ENCODE measurements around the gene RIT2. TPM values are rescaled to one million over a fixed set of nuclear protein-coding genes. Genes with fewer than 3 reads are reported as not detected.

The RIT2 gene
- total RNA-seq, result not detected in 2 replicates

DNA sequence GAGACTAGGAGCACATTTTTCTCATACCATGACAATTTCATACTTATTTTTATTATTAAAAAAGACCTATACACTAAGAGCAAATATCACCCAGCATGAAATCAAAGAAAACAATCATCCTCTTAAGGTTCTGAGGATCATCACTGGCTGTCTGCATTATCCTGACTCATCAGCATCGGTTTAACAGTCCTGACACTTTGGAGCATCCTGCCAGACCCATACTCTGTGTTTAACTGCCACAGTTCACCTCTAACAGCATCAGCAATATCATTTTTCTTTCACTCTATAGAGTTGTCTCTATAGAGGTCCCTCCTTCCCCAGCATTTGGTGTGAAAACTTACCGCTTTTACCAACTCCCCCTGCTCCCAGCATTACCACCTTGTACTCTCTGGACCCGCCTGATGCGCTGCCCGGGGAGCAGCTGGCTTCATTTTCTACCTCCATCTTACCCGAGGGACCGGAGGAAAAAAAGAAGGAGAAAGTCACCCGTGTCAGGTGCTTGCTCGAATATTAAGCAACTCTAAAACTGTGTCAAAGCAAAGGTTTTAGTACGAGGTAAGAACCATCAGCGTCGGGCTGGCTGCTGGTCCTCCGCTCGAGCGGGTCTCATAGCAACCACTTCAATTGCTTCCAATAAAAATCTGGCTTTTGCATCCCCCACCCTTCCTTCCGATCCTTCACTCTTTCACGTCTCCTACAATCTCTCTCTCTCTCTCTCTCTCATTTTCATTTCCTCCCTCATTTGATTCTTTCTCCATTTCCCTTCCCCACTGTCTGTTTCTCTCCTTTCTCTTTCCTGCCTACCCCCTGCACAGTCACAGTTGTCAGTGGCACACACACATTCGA is at the start of gene RIT2:
Gene RIT2, minus strand, starts transcription at position 610 of the 846 bp plus-strand sequence.
- Histone ChIP-seq H3K27me3 (ENCODE audit: control insufficient read depth, insufficient read depth, low read length) (peaks cover 2% of the 10 kb centered on the region), H3K4me3 (ENCODE audit: low read depth, low read length) (no peak within 1 kb of the TSS), H3K36me3 (ENCODE audit: control insufficient read depth, insufficient read depth, low read length) (no peaks in the 10 kb centered on the region)
- no peak for DNase-seq (ENCODE audit: low read depth)
- TF ChIP-seq, protein P1, sequence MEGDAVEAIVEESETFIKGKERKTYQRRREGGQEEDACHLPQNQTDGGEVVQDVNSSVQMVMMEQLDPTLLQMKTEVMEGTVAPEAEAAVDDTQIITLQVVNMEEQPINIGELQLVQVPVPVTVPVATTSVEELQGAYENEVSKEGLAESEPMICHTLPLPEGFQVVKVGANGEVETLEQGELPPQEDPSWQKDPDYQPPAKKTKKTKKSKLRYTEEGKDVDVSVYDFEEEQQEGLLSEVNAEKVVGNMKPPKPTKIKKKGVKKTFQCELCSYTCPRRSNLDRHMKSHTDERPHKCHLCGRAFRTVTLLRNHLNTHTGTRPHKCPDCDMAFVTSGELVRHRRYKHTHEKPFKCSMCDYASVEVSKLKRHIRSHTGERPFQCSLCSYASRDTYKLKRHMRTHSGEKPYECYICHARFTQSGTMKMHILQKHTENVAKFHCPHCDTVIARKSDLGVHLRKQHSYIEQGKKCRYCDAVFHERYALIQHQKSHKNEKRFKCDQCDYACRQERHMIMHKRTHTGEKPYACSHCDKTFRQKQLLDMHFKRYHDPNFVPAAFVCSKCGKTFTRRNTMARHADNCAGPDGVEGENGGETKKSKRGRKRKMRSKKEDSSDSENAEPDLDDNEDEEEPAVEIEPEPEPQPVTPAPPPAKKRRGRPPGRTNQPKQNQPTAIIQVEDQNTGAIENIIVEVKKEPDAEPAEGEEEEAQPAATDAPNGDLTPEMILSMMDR (IDR thresholded peaks at IDR 0.05; ENCODE audit: insufficient read depth, low read length, poor library complexity, severe bottlenecking), result no peak

GRCh38 chr18:43161528-43161927 is 46.0 kb upstream of the RIT2 start:
- no peaks in the 10 kb centered on the region for H3K36me3 ChIP-seq (ENCODE audit: control insufficient read depth, insufficient read depth, low read length)
- H3K27me3 ChIP-seq (ENCODE audit: control insufficient read depth, insufficient read depth, low read length), result no peaks in the 10 kb centered on the region
- TF ChIP-seq, protein P1 (IDR thresholded peaks at IDR 0.05; ENCODE audit: insufficient read depth, low read length, poor library complexity, severe bottlenecking), result no peak
- H3K4me3 ChIP-seq (ENCODE audit: low read depth, low read length), result no peak overlapping the region
- no peak for DNase-seq (ENCODE audit: low read depth)

DNA sequence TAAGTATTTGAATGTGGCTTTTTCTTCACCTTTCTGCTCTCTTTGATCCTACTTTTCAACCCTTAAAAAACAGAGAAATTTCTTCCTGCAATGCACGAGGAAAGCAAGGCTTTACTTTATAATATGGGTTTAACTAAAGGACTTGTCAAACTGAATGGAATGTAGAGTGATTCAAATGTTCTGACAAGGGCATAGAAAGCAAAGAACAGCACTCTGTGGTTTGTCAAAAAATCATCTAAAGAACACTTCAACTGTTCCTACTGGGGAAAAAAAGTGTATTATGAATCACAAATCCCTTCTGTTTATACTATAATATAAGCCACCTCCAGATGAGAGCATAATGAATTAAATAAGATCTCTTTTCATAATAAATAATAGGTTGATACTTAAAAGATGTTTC is 45.0 kb upstream of the RIT2 start:
- Histone ChIP-seq H3K27me3 (ENCODE audit: control insufficient read depth, insufficient read depth, low read length) (no peaks in the 10 kb centered on the region), H3K36me3 (ENCODE audit: control insufficient read depth, insufficient read depth, low read length) (no peaks in the 10 kb centered on the region), H3K4me3 (ENCODE audit: low read depth, low read length) (no peak overlapping the region)
- TF ChIP-seq, protein P1 (IDR thresholded peaks at IDR 0.05; ENCODE audit: insufficient read depth, low read length, poor library complexity, severe bottlenecking), result no peak
- no peak for DNase-seq (ENCODE audit: low read depth)

- no peaks in the 10 kb centered on the region for H3K27me3 ChIP-seq (ENCODE audit: control insufficient read depth, insufficient read depth, low read length)
- no peak for DNase-seq (ENCODE audit: low read depth)
- H3K4me3 ChIP-seq (ENCODE audit: low read depth, low read length), result no peak overlapping the region
- no peaks in the 10 kb centered on the region for H3K36me3 ChIP-seq (ENCODE audit: control insufficient read depth, insufficient read depth, low read length)
- TF ChIP-seq, protein P1 (IDR thresholded peaks at IDR 0.05; ENCODE audit: insufficient read depth, low read length, poor library complexity, severe bottlenecking), result no peak
These were observed 44.4 kb upstream of the RIT2 start for GRCh38 chr18:43159926-43160325.

GRCh38 chr18:43159086-43159770 is 43.7 kb upstream of the RIT2 start:
- Histone ChIP-seq H3K36me3 (ENCODE audit: control insufficient read depth, insufficient read depth, low read length) (no peaks in the 10 kb centered on the region), H3K27me3 (ENCODE audit: control insufficient read depth, insufficient read depth, low read length) (no peaks in the 10 kb centered on the region), H3K4me3 (ENCODE audit: low read depth, low read length) (no peak overlapping the region)
- TF ChIP-seq, protein P1 (IDR thresholded peaks at IDR 0.05; ENCODE audit: insufficient read depth, low read length, poor library complexity, severe bottlenecking), result no peak
- DNase-seq (ENCODE audit: low read depth), result no peak
